Inflammatory macrophage treated with lipopolysaccharide for 4 hours (primary cell): Measurements from ENCODE around the gene DUSP15.
"Not testable (repeated sequence)": the region's sequence is repeated elsewhere in the genome, so short reads cannot be mapped to it uniquely, and the experiment has no call there.

Experiments
- DNase-seq: peaks from one replicate; pipeline ENCODE4 v3.0.0-alpha.2; 2020

Gene DUSP15

DNA sequence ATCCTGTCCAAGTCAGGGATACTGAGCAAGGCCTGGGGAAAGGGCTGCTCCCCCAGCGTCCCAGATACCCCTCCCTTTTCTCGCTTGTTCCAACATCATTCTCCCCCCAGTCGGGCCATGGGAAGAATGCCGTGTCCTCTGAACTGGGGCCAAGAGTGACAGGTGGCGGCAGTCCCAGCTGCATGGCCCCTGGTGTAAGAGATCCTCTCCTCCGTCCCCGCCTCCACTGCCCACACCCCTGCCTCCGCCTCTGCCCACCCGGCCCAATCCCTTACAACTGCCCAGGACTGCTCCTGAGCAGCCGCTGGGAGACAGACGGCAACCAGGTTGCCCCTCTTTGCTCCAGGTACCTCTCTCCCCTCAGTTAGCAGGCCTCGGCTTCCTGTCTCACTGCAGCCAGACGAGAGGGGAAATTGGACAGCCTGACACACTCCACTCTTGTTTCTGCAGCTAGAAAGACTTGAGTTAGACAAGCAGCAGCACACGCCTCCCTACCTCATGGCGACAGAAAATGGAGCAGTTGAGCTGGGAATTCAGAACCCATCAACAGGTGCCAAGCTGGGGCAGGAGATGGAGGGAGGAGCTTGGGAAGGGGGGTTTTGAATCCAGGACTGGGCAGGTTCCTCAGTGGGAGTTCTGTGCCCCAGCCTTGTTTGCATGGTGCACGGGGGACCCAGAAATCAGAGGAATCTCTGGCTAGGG, 51.1 kb downstream of the DUSP15 start, which contains the start of gene MYLK2:
Gene MYLK2, plus strand, starts transcription at position 274 of the 702 bp plus-strand sequence. Its CDS starts 225 bp downstream, at position 499.
- no peak for DNase-seq

DNA sequence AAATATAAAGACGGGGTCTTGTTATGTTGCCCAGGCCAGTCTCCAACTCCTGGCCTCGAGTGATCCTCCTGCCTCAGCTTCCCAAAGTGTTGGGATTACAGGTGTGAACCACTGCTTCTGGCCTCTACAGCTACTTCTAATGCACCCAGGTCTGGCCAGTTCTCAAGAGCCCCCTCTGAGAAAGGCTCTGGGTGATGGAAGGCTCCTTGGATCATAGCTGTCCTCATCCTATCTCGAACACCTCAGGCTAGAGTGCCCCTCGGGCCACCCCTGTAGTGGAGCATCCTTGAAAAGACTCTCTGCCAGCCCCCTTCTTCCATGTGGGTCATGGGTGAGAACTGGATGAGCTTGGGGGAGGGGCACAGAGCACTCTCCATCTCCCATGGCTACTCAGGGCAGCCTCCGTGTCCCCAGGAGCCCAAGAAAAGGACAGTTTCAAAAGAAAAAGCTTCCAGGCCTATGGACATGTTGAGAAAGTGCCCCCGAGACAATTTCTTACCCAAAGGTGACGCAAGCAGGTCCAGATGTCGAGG, 51.9 kb downstream of the DUSP15 start:
- DNase-seq: no peak

GRCh38 chr20:31817461-31817860, 52.9 kb downstream of the DUSP15 start:
- no peak for DNase-seq

DNA sequence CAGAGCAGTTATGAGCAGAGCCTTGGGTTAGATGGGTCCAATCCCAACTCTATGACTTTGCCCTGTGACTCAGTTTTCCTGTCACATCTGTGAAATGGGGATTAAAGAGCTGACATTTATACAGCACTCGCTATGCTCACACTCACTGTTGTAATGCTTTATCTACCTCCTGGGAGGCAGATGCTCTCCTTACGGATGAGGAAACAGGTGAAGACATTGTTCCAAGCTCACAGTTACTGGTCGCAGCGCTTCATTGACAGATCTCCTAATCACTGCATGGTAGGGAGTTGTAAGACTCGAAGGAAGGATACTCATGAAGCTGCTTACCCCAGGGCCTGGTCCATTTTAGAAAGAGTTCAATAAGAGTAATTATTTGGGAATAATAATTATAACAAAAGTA, 54.1 kb downstream of the DUSP15 start:
- no peak for DNase-seq

DNA sequence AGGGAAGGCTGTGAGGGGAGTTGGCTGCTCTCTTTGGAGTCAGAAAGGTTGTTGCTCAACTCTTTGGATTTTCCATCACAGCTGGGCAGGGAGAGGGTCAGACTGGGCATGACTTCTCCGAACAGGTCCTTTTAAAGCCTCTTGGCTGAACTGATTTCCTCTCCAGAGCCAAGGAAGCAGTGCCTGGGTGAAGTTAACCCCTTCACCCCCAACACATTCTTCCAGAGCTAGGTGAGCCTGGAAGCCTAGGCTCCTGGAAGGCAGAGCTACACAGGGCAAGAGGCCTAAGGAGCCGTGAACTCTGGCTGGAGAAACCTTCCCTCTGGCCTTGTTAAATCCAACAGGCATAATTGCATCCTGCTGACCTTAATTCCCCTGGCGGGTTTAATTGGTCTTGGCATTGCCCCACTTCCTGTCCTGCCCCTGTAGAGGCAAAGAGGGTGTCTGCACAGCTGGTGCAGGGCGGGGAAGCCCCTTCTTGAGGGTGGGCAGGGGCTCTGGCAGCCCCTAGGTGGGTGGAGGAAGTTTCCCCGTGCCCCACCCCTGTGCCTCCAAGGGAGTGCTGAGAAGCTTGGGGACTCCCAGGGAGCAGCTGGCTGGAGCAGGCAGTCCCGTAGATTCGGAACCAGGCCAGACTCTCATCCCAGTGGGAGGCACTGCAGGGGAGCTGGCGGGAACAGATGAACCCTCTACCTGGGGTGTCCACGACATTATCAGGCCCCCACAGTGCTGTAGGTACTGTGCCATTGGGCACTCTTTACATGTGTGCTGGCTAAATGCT, 54.7 kb downstream of the DUSP15 start:
- no peak for DNase-seq

DNA sequence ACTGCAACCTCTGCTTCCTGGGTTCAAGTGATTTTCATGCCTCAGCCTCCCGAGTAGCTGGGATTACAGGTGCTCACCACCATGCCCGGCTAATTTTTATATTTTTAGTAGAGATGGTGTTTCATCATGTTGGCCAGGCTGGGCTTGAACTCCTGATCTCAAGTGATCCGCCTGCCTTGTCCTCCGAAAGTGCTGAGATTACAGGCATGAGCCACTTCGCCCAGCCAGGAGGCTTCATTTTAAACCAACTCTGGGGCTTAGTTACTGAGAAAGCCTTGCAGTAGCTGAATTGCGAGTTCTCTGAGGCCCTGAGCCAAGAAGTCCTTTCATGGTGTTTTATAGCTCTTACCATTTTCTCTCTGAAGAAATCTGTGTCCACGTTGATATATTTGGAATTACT, 56.2 kb downstream of the DUSP15 start:
- not testable (repeated sequence) for DNase-seq

DNA sequence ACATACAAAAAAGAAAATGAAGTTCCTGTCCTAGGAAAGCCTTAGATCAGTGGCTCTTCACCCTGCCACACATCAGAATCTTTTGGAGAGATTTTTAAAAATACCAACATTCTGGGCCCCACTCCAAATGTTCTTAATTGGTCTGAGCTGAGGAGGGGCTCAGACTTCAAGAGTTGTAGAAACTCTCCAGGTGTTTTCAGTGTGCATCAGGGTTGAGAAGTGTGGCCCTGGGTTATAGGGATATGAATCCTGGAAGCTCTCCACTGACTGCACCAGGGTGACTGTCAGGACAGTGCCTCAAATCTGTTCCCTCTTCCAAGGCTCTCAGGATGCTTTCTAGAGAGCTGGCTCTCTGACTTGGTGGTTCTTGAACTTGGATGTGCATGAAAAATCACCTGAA, 56.7 kb downstream of the DUSP15 start:
- no peak for DNase-seq

DNA sequence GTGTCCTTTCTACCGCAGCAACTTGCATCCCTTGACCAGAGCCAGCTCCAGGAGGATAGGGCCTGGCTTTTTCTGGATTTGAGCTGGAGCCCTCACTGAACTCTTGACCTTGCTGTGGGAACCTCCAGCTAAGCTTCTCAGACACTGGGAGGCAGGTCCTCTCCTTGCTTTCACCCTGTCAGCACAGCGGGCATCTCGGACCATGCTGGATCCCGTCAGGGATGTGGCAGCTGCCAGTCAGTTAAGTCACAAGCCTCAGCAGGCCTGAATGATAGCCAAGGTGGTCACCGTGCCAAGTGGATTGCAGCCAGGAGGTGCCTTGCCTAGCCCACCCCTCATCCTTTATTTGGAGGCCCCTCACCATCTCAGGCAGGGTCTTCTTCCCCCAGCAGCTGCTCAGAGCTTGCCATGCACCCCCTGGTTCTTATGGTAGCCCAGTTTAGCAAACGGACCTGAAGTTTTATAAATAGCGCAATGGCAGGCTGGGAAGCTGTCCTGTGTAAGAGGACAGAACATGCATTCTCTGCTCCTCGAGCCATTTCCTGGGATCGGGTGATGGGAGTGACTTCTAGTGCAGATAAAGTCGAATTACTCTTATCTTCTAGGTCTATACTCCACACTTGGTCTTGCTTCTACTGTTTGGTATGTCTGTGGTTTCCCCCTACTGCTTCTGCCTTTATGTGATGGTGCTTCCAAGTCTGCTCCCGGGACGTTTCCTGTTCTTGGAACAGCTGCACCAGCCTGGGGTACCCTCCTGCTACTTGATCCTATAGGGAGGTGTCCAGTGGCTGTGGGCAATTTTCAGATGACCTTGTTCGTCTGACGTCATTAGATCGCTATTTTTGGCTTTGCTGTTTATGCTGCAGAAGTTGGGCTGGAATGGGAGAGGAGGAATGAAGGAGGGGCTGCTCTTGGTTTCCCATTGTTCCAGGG, 58.3 kb downstream of the DUSP15 start:
- no peak for DNase-seq

GRCh38 chr20:31811198-31811597, 59.1 kb downstream of the DUSP15 start:
- no peak for DNase-seq
